Neuronal stem cell (in vitro differentiated cells): ENCODE data around the gene FAM118B.

Experiments used
- DNase-seq: peaks from one replicate; pipeline ENCODE4 v3.0.0-alpha.2; 2013; ENCODE audit warnings: low spot score
- H2AFZ ChIP-seq: one replicate; pipeline ENCODE4 v1.6.1; 2013; ENCODE audit warnings: mild to moderate bottlenecking, low read length, inconsistent platforms
- H2AK5ac ChIP-seq: 2 replicates; pipeline ENCODE4 v1.6.1; 2013; ENCODE audit warnings: low read depth, mild to moderate bottlenecking, inconsistent platforms, low read length, moderate library complexity, mixed read lengths
- H2BK120ac ChIP-seq: 2 replicates; pipeline ENCODE4 v1.6.1; 2013; ENCODE audit warnings: low read depth, mild to moderate bottlenecking, inconsistent platforms, low read length, moderate library complexity, mixed read lengths
- H2BK12ac ChIP-seq: one replicate; pipeline ENCODE4 v1.6.1; 2013; ENCODE audit warnings: low read length, inconsistent platforms
- H2BK15ac ChIP-seq: 2 replicates; pipeline ENCODE4 v1.6.1; 2013; ENCODE audit warnings: mild to moderate bottlenecking, low read length, inconsistent platforms, mixed read lengths
- H2BK5ac ChIP-seq: one replicate; pipeline ENCODE4 v1.6.1; 2013; ENCODE audit warnings: inconsistent platforms, mild to moderate bottlenecking, low read length, moderate library complexity
- H3K14ac ChIP-seq: one replicate; pipeline ENCODE4 v1.6.1; 2013; ENCODE audit warnings: low read length, inconsistent platforms
- H3K18ac ChIP-seq: 2 replicates; pipeline ENCODE4 v1.6.1; 2013; ENCODE audit warnings: low read length, inconsistent platforms
- H3K23ac ChIP-seq: 2 replicates; pipeline ENCODE4 v1.6.1; 2013; ENCODE audit warnings: low read depth, mild to moderate bottlenecking, mixed read lengths, low read length, inconsistent platforms; ENCODE audit not compliant: poor library complexity
- H3K27ac ChIP-seq: replicated peaks from 3 replicates; pipeline ENCODE4 v1.5.1; 2013; ENCODE audit warnings: low read length, inconsistent platforms
- H3K27me3 ChIP-seq, 3 experiments: 2 replicates each; pipeline ENCODE4 v1.6.1; 2013; ENCODE audit warnings: low read length in 3 of 3, mild to moderate bottlenecking in 2 of 3, inconsistent platforms in 1 of 3, low read depth in 1 of 3, mixed read lengths in 1 of 3, moderate library complexity in 1 of 3; ENCODE audit not compliant: control insufficient read depth in 3 of 3, insufficient read depth in 3 of 3
- H3K36me3 ChIP-seq, 2 donors: replicated peaks in 1 of 2; 2 replicates each; pipeline ENCODE4 v1.6.1; 2013; ENCODE audit warnings: low read length in 2 of 2; ENCODE audit not compliant: control insufficient read depth in 2 of 2, insufficient read depth in 2 of 2
- H3K4ac ChIP-seq: 2 replicates; pipeline ENCODE4 v1.6.1; 2013; ENCODE audit warnings: inconsistent platforms, mild to moderate bottlenecking, low read length, moderate library complexity
- H3K4me1 ChIP-seq, 2 donors: 1 replicate in 1 of 2; 2 replicates in 1 of 2; pipeline ENCODE4 v1.6.1; 2013; ENCODE audit warnings: low read length in 2 of 2, low read depth in 1 of 2; ENCODE audit not compliant: control insufficient read depth in 2 of 2, insufficient read depth in 1 of 2
- H3K4me2 ChIP-seq: one replicate; pipeline ENCODE4 v1.6.1; 2013; ENCODE audit warnings: mild to moderate bottlenecking, low read length, inconsistent platforms; ENCODE audit not compliant: insufficient read depth, poor library complexity, severe bottlenecking
- H3K4me3 ChIP-seq, 2 donors: 2 replicates each; pipeline ENCODE4 v1.5.1; 2013; ENCODE audit warnings: low read length in 2 of 2, mild to moderate bottlenecking in 2 of 2, inconsistent platforms in 1 of 2, moderate library complexity in 1 of 2
- H3K79me1 ChIP-seq: one replicate; pipeline ENCODE4 v1.6.1; 2013; ENCODE audit warnings: low read depth, mild to moderate bottlenecking, inconsistent platforms, low read length, moderate library complexity
- H3K9ac ChIP-seq: one replicate; pipeline ENCODE4 v1.6.1; 2013; ENCODE audit warnings: mild to moderate bottlenecking, low read depth, low read length, inconsistent platforms; ENCODE audit not compliant: poor library complexity
- H3K9me3 ChIP-seq, 2 donors: replicated peaks in 1 of 2; 2 replicates each; pipeline versions ENCODE3 to v1.6.1; 2013; ENCODE audit warnings: low read length in 2 of 2, mild to moderate bottlenecking in 2 of 2, inconsistent platforms in 1 of 2, low read depth in 1 of 2, mixed read lengths in 1 of 2, moderate library complexity in 1 of 2; ENCODE audit not compliant: control insufficient read depth in 2 of 2, insufficient read depth in 1 of 2
- H4K8ac ChIP-seq: one replicate; pipeline ENCODE4 v1.6.1; 2013; ENCODE audit warnings: low read depth, mild to moderate bottlenecking, inconsistent platforms, low read length, moderate library complexity
- H4K91ac ChIP-seq: one replicate; pipeline ENCODE4 v1.6.1; 2013; ENCODE audit warnings: low read length, low read depth, mild to moderate bottlenecking, inconsistent platforms; ENCODE audit not compliant: poor library complexity
- WGBS, 2 donors: extraction: QIAGEN DNeasy Blood & Tissue Kit; methylation state at CpG; one replicate each; pipeline ENCODE4 v1.1.7; 2013; ENCODE audit warnings: missing lambda C conversion rate in 2 of 2, mixed read lengths in 1 of 2; ENCODE audit not compliant: insufficient read length in 2 of 2, insufficient replicate concordance in 1 of 2; ENCODE audit errors: extremely low coverage in 2 of 2; 5-methylcytosine and 5-hydroxymethylcytosine counted together

The FAM118B gene

GRCh38 chr11:126181939-126182730, 29.4 kb upstream of the FAM118B start:
- Histone ChIP-seq H3K4ac (no peak overlapping the region), H2BK120ac (no peak overlapping the region), H3K9me3 (no peaks in the 10 kb centered on the region), H3K18ac (peak overlapping the region; percentile 22), H3K27ac (no peak overlapping the region), H3K79me1 (no peaks in the 10 kb centered on the region), H3K4me3 (no peak overlapping the region), H4K8ac (no peak overlapping the region), H3K23ac (no peak overlapping the region), H2BK12ac (no peak overlapping the region), H3K27me3 (peaks cover 0 to 5% (median 0%) of the 10 kb centered on the region in 3 experiments), H3K14ac (no peak overlapping the region), H2AK5ac (no peak overlapping the region), H2AFZ (no peak overlapping the region), H3K4me2 (no peak overlapping the region), H2BK5ac (no peak overlapping the region), H2BK15ac (no peak overlapping the region), H4K91ac (no peak overlapping the region), H3K4me1 (peaks cover 9 to 23% of the 10 kb centered on the region in 2 donors), H3K36me3 (no peaks in the 10 kb centered on the region), H3K9ac (no peak overlapping the region)
- no CpG with 5 or more reads among the region's 13 CpGs for WGBS, 2 donors
- DNase-seq = no peak

- Histone ChIP-seq H3K23ac (no peak overlapping the region), H3K14ac (no peak overlapping the region), H3K27ac (no peak overlapping the region), H3K4me3 (no peak overlapping the region), H2BK5ac (no peak overlapping the region), H2BK120ac (no peak overlapping the region), H2BK15ac (no peak overlapping the region), H3K9me3 (no peaks in the 10 kb centered on the region), H3K18ac (no peak overlapping the region), H3K4ac (no peak overlapping the region), H2AK5ac (no peak overlapping the region), H3K4me2 (no peak overlapping the region), H2AFZ (no peak overlapping the region), H3K27me3 (no peaks in the 10 kb centered on the region), H3K79me1 (no peaks in the 10 kb centered on the region), H3K36me3 (no peaks in the 10 kb centered on the region), H4K91ac (no peak overlapping the region), H3K4me1 (peaks cover 9 to 24% of the 10 kb centered on the region in 2 donors), H4K8ac (no peak overlapping the region), H3K9ac (no peak overlapping the region), H2BK12ac (no peak overlapping the region)
- 100% methylated on average over 2 of the region's 11 CpGs; no CpG with 5 or more reads in 1 of the 2 donors for WGBS, 2 donors
- no peak for DNase-seq
Observed at GRCh38 chr11:126182787-126183445, 28.7 kb upstream of the FAM118B start.

- H2BK120ac ChIP-seq = no peak overlapping the region
- H4K91ac ChIP-seq = no peak overlapping the region
- H2BK12ac ChIP-seq = peak overlapping the region; percentile 7
- H3K4ac ChIP-seq = no peak overlapping the region
- no peak overlapping the region for H3K4me2 ChIP-seq
- H4K8ac ChIP-seq = no peak overlapping the region
- H3K79me1 ChIP-seq = peaks cover 2% of the 10 kb centered on the region
- H2AK5ac ChIP-seq = no peak overlapping the region
- peak overlapping the region; percentile 48 for H3K23ac ChIP-seq
- no peak overlapping the region for H2BK5ac ChIP-seq
- no peak overlapping the region for H2AFZ ChIP-seq
- peak; percentile 41 for DNase-seq
- no peak overlapping the region for H3K9ac ChIP-seq
- no peaks in the 10 kb centered on the region for H3K9me3 ChIP-seq
- H3K36me3 ChIP-seq = peaks cover 2% of the 10 kb centered on the region in 2 donors
- H3K18ac ChIP-seq = peak overlapping the region; percentile 58
- WGBS, 2 donors = no CpG with 5 or more reads among the region's 26 CpGs
- no peak overlapping the region for H3K14ac ChIP-seq
- H3K4me1 ChIP-seq = peaks cover 9 to 26% of the 10 kb centered on the region in 2 donors
- H3K27me3 ChIP-seq = no peaks in the 10 kb centered on the region
- peak overlapping the region in 1 of 2 donors; percentile 37 for H3K4me3 ChIP-seq
- no peak overlapping the region for H3K27ac ChIP-seq
- peak overlapping the region; percentile 53 for H2BK15ac ChIP-seq
Observed at GRCh38 chr11:126185259-126186024, 26.1 kb upstream of the FAM118B start.
